GM18507 (cell line): ENCODE measurements around the gene BICDL1.

Experiments used
- DNase-seq: peaks from one replicate; pipeline ENCODE4 v3.0.0; 2011; ENCODE audit warnings: low read depth; ENCODE audit not compliant: insufficient read length; ENCODE audit errors: extremely low spot score
- FAIRE-seq: peaks from 2 replicates; lab custom pipeline; 2011; peaks lifted over from hg19 to GRCh38; lab: Jason Lieb, UNC

Gene BICDL1

GRCh38 chr12:120093592-120094355 is 104.7 kb downstream of the BICDL1 start:
- FAIRE-seq (no peak), DNase-seq (no peak)

GRCh38 chr12:120094485-120094884 is 105.4 kb downstream of the BICDL1 start:
- FAIRE-seq = no peak
- DNase-seq = no peak

- DNase-seq (no peak), FAIRE-seq (no peak)
Measured at GRCh38 chr12:120095331-120095730, 106.3 kb downstream of the BICDL1 start.

GRCh38 chr12:120095736-120096135 is 106.7 kb downstream of the BICDL1 start:
- FAIRE-seq (no peak), DNase-seq (no peak)

- FAIRE-seq (no peak), DNase-seq (no peak)
Measured at GRCh38 chr12:120096671-120097202, 107.7 kb downstream of the BICDL1 start.

- no peak for FAIRE-seq
- no peak for DNase-seq
Measured at GRCh38 chr12:120098756-120099470, 109.9 kb downstream of the BICDL1 start.

GRCh38 chr12:120099738-120100137 is 110.7 kb downstream of the BICDL1 start:
- DNase-seq (no peak), FAIRE-seq (no peak)

GRCh38 chr12:120100630-120101029 is 111.6 kb downstream of the BICDL1 start:
- DNase-seq = no peak
- FAIRE-seq = no peak

- DNase-seq (peak; percentile 38), FAIRE-seq (peak; percentile 77)
Measured at GRCh38 chr12:120101182-120101581, 112.1 kb downstream of the BICDL1 start.

- DNase-seq = no peak
- no peak for FAIRE-seq
Measured at GRCh38 chr12:120101617-120102016, 112.6 kb downstream of the BICDL1 start.

GRCh38 chr12:120102189-120103043 is 113.4 kb downstream of the BICDL1 start:
- FAIRE-seq (no peak), DNase-seq (no peak)

- DNase-seq (no peak), FAIRE-seq (no peak)
Measured at GRCh38 chr12:120103044-120103338, 114.0 kb downstream of the BICDL1 start.

- no peak for FAIRE-seq
- no peak for DNase-seq
Measured at GRCh38 chr12:120103371-120103770, 114.3 kb downstream of the BICDL1 start.

- FAIRE-seq = no peak
Measured at GRCh38 chr12:120106151-120106550, 117.1 kb downstream of the BICDL1 start.

GRCh38 chr12:120109570-120110267 is 120.7 kb downstream of the BICDL1 start:
- no peak for DNase-seq
- FAIRE-seq = no peak

More at GRCh38 chr12:120106151-120106550, 117.1 kb downstream of the BICDL1 start:
- no peak for DNase-seq

GRCh38 chr12:120110550-120111501 is 121.8 kb downstream of the BICDL1 start:
- peak; percentile 32 for DNase-seq
- peak; percentile 87 for FAIRE-seq

- FAIRE-seq (no peak), DNase-seq (no peak)
Measured at GRCh38 chr12:120115066-120115465, 126.0 kb downstream of the BICDL1 start.

- DNase-seq = no peak
- no peak for FAIRE-seq
Measured at GRCh38 chr12:120115692-120116440, 126.8 kb downstream of the BICDL1 start.
